Upper lobe of left lung (tissue), 4 donors: ENCODE data around the gene NXNL2.

Source experiments
- CTCF ChIP-seq, 6 experiments: fragments of 450-650 bp in 4 of 6; fragments of 200-600 bp in 2 of 6; sonication (generic) in 2 of 6; IDR thresholded peaks; one replicate each; pipeline ENCODE4 v1.5.1; 2016 to 2019; ENCODE audit warnings: antibody characterized with exemption in 6 of 6
- EP300 ChIP-seq, 4 donors: sonication (generic); formaldehyde crosslinking; IDR thresholded peaks; one replicate each; pipeline ENCODE4 v1.5.1; 2017; ENCODE audit warnings: antibody characterized with exemption in 4 of 4, control low read depth in 2 of 4
- POLR2A ChIP-seq, 4 donors: fragments of 450-650 bp; IDR thresholded peaks; one replicate each; pipeline ENCODE4 v1.5.1; 2016 to 2017; ENCODE audit warnings: antibody characterized with exemption in 4 of 4, mild to moderate bottlenecking in 2 of 4
- POLR2AphosphoS5 ChIP-seq, 2 donors: sonication (generic); formaldehyde crosslinking; IDR thresholded peaks; one replicate each; pipeline ENCODE4 v1.5.1; 2017; ENCODE audit warnings: antibody characterized with exemption in 2 of 2

GRCh38 chr9:88530051-88530450 is 4.9 kb upstream of the NXNL2 start:
- TF ChIP-seq CTCF (IDR thresholded peaks at IDR 0.05), result no peak
- no peak for TF ChIP-seq POLR2A (IDR thresholded peaks at IDR 0.05)
- TF ChIP-seq POLR2AphosphoS5 (IDR thresholded peaks at IDR 0.05), result no peak
- TF ChIP-seq EP300 (IDR thresholded peaks at IDR 0.05), result no peak
